Liver (tissue), 9 donors: ENCODE results near the gene RNF151. TPM values are rescaled to one million over a fixed set of nuclear protein-coding genes. Genes with fewer than 3 reads are reported as not detected.

Experiments used
- DNase-seq: peaks from one replicate; pipeline ENCODE4 v3.0.0-alpha.2; 2017; ENCODE audit warnings: low spot score
- H3K27ac ChIP-seq, 2 donors: one replicate each; pipeline ENCODE4 v1.7.0; 2013; ENCODE audit warnings: inconsistent platforms in 2 of 2, low read length in 2 of 2, control low read depth in 1 of 2, low read depth in 1 of 2, mild to moderate bottlenecking in 1 of 2
- H3K27me3 ChIP-seq, 4 donors: one replicate each; pipeline versions ENCODE4 v1.6.1 to v1.7.0; 2013; ENCODE audit warnings: low read length in 3 of 4, inconsistent platforms in 1 of 4, mild to moderate bottlenecking in 1 of 4, moderate library complexity in 1 of 4; ENCODE audit not compliant: control insufficient read depth in 4 of 4, insufficient read depth in 4 of 4
- H3K36me3 ChIP-seq, 4 donors: one replicate each; pipeline versions ENCODE4 v1.6.1 to v1.7.0; 2013; ENCODE audit warnings: low read length in 3 of 4, mild to moderate bottlenecking in 3 of 4, low read depth in 1 of 4, moderate library complexity in 1 of 4; ENCODE audit not compliant: control insufficient read depth in 4 of 4, insufficient read depth in 3 of 4
- H3K4me1 ChIP-seq, 4 donors: one replicate each; pipeline versions ENCODE4 v1.6.1 to v1.7.0; 2013; ENCODE audit warnings: low read length in 3 of 4, mild to moderate bottlenecking in 3 of 4, moderate library complexity in 1 of 4; ENCODE audit not compliant: control insufficient read depth in 4 of 4, insufficient read depth in 4 of 4
- H3K4me3 ChIP-seq, 3 donors: one replicate each; pipeline versions ENCODE4 v1.6.1 to v1.7.0; 2013; ENCODE audit warnings: low read length in 3 of 3, control low read depth in 1 of 3, low read depth in 1 of 3, mild to moderate bottlenecking in 1 of 3
- H3K9ac ChIP-seq, 2 donors: one replicate each; pipeline ENCODE4 v1.7.0; 2013; ENCODE audit warnings: low read length in 2 of 2, mild to moderate bottlenecking in 2 of 2, moderate library complexity in 2 of 2, control low read depth in 1 of 2, low read depth in 1 of 2
- H3K9me3 ChIP-seq, 4 donors: one replicate each; pipeline versions ENCODE4 v1.6.1 to v1.7.0; 2013; ENCODE audit warnings: low read length in 3 of 4; ENCODE audit not compliant: control insufficient read depth in 4 of 4
- EGR1 ChIP-seq, 2 donors: IDR thresholded peaks; 2 replicates each; pipeline ENCODE4 v1.6.1; 2016 to 2018; ENCODE audit warnings: antibody characterized with exemption in 2 of 2, low read depth in 2 of 2
- FOXA1 ChIP-seq: IDR thresholded peaks from 2 replicates; pipeline ENCODE4 v1.6.1; 2016; ENCODE audit warnings: antibody characterized with exemption
- FOXA2 ChIP-seq: IDR thresholded peaks from 2 replicates; pipeline ENCODE4 v1.6.1; 2016; ENCODE audit warnings: antibody characterized with exemption
- GABPA ChIP-seq, 2 donors: IDR thresholded peaks in 1 of 2; conservative IDR thresholded peaks in 1 of 2; 2 replicates each; pipeline ENCODE4 v1.6.1; 2016; ENCODE audit warnings: antibody characterized with exemption in 2 of 2, mild to moderate bottlenecking in 1 of 2, moderate library complexity in 1 of 2
- HNF4A ChIP-seq, 2 donors: conservative IDR thresholded peaks; 2 replicates each; pipeline ENCODE4 v1.6.1; 2016; ENCODE audit warnings: antibody characterized with exemption in 2 of 2, mild to moderate bottlenecking in 2 of 2
- HNF4G ChIP-seq: IDR thresholded peaks from 2 replicates; pipeline ENCODE4 v1.6.1; 2016; ENCODE audit warnings: antibody characterized with exemption
- JUND ChIP-seq, 2 donors: IDR thresholded peaks; 2 replicates each; pipeline ENCODE4 v1.6.1; 2016; ENCODE audit warnings: antibody characterized with exemption in 2 of 2
- NR2F2 ChIP-seq: IDR thresholded peaks from 2 replicates; pipeline ENCODE4 v1.6.1; 2016; ENCODE audit warnings: antibody characterized with exemption
- RAD21 ChIP-seq, 2 donors: IDR thresholded peaks; 2 replicates each; pipeline ENCODE4 v1.6.1; 2016; ENCODE audit warnings: antibody characterized with exemption in 2 of 2, mild to moderate bottlenecking in 2 of 2
- RXRA ChIP-seq, 2 donors: IDR thresholded peaks; 2 replicates each; pipeline ENCODE4 v1.6.1; 2017 to 2018; ENCODE audit warnings: antibody characterized with exemption in 2 of 2, mild to moderate bottlenecking in 1 of 2
- SP1 ChIP-seq: IDR thresholded peaks from 2 replicates; pipeline ENCODE4 v1.6.1; 2018; ENCODE audit warnings: antibody characterized with exemption, mild to moderate bottlenecking
- TAF1 ChIP-seq: conservative IDR thresholded peaks from 2 replicates; pipeline ENCODE4 v1.6.1; 2016; ENCODE audit warnings: antibody characterized with exemption, mild to moderate bottlenecking
- WGBS: extraction: QIAGEN DNeasy Blood & Tissue Kit; methylation state at CpG from one replicate; pipeline ENCODE4 v1.1.7; 2013; 5-methylcytosine and 5-hydroxymethylcytosine counted together
- polyA plus RNA-seq, 2 donors: library from polyadenylated mRNA; stranded (reverse) in 1 of 2; unstranded in 1 of 2; fragments of 200-250 nt in 1 of 2; fragments of >200 nt in 1 of 2; fragmentation: Nextera tagmentation in 1 of 2; extraction: Ambion mirVana in 1 of 2; gene quantifications; one replicate each; pipeline versions ENCODE4 v1.2.1 to v1.2.3, GENCODE V29; 2013 to 2015
- total RNA-seq, 2 donors: library from RNA; depleted of rRNA; stranded (reverse); fragments of >200 nt; gene quantifications; one replicate each; pipeline ENCODE4 v1.2.3, GENCODE V29; 2014
- TF ChIP-seq, protein P1 (sequence below): IDR thresholded peaks from 2 replicates; pipeline ENCODE4 v1.6.1; 2016; ENCODE audit warnings: antibody characterized with exemption
- TF ChIP-seq, protein P2 (sequence below): fragments of 150-350 bp; IDR thresholded peaks from 2 replicates; pipeline ENCODE4 v1.5.1; 2017; ENCODE audit warnings: improper control_type of control experiment, low read depth, low read length; ENCODE audit not compliant: missing input control
- TF ChIP-seq, protein P3 (sequence below): IDR thresholded peaks from 2 replicates; pipeline ENCODE4 v1.6.1; 2016; ENCODE audit warnings: antibody characterized with exemption
- TF ChIP-seq, protein P4 (sequence below): IDR thresholded peaks from 2 replicates; pipeline ENCODE4 v1.6.1; 2016; ENCODE audit warnings: antibody characterized with exemption, mild to moderate bottlenecking
- TF ChIP-seq, protein P5 (sequence below): IDR thresholded peaks from 2 replicates; pipeline ENCODE4 v1.6.1; 2016; ENCODE audit warnings: antibody characterized with exemption
- donor health status: healthy.
- donor health status: healthy.
- donor health status: healthy.
- donor health status: healthy.
- donor health status: healthy.

RNF151 gene
- total and polyA plus RNA-seq, 4 donors = not detected

DNA sequence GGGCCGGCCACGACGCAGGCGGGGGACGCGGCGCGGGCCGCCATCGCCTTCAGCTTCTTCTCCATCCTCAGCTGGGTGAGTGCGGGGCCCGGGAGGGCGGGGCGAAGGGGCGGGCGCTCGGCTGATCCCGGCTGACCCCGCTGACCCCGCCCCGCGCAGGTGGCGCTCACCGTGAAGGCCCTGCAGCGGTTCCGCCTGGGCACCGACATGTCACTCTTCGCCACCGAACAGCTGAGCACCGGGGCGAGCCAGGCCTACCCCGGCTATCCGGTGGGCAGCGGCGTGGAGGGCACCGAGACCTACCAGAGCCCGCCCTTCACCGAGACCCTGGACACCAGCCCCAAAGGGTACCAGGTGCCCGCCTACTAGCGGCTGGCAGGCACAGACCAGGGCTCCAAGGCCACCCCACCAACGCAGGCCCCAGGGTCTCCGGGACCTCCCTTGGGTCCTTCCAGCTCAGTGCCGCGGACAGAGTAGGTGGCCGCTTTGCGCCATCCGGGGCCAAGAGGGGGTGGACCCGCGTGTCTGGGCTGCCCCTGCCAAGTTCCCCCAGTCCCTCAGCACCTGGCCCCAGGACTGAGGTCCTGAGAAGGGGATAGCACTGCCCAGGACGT lies 26.2 kb downstream of the RNF151 start:
- Histone ChIP-seq H3K9me3 (no peaks in the 10 kb centered on the region), H3K27ac (no peak overlapping the region), H3K27me3 (peaks cover 0 to 9% (median 4%) of the 10 kb centered on the region in 4 donors), H3K4me1 (peaks cover 2 to 32% (median 17%) of the 10 kb centered on the region in 4 donors), H3K4me3 (no peak overlapping the region), H3K36me3 (peaks cover 0 to 12% (median 7%) of the 10 kb centered on the region in 4 donors), H3K9ac (no peak overlapping the region)
- WGBS = 63% methylated on average over 50 of the region's 50 CpGs
- no peak for TF ChIP-seq HNF4G
- no peak for TF ChIP-seq JUND (IDR thresholded peaks at IDR 0.05)
- TF ChIP-seq FOXA2 = no peak
- TF ChIP-seq, protein P1, sequence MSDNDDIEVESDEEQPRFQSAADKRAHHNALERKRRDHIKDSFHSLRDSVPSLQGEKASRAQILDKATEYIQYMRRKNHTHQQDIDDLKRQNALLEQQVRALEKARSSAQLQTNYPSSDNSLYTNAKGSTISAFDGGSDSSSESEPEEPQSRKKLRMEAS = no peak
- TF ChIP-seq, protein P2, sequence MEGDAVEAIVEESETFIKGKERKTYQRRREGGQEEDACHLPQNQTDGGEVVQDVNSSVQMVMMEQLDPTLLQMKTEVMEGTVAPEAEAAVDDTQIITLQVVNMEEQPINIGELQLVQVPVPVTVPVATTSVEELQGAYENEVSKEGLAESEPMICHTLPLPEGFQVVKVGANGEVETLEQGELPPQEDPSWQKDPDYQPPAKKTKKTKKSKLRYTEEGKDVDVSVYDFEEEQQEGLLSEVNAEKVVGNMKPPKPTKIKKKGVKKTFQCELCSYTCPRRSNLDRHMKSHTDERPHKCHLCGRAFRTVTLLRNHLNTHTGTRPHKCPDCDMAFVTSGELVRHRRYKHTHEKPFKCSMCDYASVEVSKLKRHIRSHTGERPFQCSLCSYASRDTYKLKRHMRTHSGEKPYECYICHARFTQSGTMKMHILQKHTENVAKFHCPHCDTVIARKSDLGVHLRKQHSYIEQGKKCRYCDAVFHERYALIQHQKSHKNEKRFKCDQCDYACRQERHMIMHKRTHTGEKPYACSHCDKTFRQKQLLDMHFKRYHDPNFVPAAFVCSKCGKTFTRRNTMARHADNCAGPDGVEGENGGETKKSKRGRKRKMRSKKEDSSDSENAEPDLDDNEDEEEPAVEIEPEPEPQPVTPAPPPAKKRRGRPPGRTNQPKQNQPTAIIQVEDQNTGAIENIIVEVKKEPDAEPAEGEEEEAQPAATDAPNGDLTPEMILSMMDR = no peak
- no peak for TF ChIP-seq GABPA (IDR thresholded peaks at IDR 0.05 in 1 of 2, conservative IDR thresholded peaks at IDR 0.05 in 1 of 2)
- no peak for TF ChIP-seq EGR1 (IDR thresholded peaks at IDR 0.05; ENCODE audit: low read depth in 2 of 2)
- no peak for TF ChIP-seq RAD21 (IDR thresholded peaks at IDR 0.05)
- TF ChIP-seq RXRA (IDR thresholded peaks at IDR 0.05) = no peak
- TF ChIP-seq, protein P3, sequence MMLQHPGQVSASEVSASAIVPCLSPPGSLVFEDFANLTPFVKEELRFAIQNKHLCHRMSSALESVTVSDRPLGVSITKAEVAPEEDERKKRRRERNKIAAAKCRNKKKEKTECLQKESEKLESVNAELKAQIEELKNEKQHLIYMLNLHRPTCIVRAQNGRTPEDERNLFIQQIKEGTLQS = no peak
- TF ChIP-seq HNF4A (conservative IDR thresholded peaks at IDR 0.05) = no peak
- TF ChIP-seq, protein P4, sequence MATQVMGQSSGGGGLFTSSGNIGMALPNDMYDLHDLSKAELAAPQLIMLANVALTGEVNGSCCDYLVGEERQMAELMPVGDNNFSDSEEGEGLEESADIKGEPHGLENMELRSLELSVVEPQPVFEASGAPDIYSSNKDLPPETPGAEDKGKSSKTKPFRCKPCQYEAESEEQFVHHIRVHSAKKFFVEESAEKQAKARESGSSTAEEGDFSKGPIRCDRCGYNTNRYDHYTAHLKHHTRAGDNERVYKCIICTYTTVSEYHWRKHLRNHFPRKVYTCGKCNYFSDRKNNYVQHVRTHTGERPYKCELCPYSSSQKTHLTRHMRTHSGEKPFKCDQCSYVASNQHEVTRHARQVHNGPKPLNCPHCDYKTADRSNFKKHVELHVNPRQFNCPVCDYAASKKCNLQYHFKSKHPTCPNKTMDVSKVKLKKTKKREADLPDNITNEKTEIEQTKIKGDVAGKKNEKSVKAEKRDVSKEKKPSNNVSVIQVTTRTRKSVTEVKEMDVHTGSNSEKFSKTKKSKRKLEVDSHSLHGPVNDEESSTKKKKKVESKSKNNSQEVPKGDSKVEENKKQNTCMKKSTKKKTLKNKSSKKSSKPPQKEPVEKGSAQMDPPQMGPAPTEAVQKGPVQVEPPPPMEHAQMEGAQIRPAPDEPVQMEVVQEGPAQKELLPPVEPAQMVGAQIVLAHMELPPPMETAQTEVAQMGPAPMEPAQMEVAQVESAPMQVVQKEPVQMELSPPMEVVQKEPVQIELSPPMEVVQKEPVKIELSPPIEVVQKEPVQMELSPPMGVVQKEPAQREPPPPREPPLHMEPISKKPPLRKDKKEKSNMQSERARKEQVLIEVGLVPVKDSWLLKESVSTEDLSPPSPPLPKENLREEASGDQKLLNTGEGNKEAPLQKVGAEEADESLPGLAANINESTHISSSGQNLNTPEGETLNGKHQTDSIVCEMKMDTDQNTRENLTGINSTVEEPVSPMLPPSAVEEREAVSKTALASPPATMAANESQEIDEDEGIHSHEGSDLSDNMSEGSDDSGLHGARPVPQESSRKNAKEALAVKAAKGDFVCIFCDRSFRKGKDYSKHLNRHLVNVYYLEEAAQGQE = no peak
- TF ChIP-seq NR2F2 = no peak
- no peak for TF ChIP-seq TAF1
- TF ChIP-seq, protein P5, sequence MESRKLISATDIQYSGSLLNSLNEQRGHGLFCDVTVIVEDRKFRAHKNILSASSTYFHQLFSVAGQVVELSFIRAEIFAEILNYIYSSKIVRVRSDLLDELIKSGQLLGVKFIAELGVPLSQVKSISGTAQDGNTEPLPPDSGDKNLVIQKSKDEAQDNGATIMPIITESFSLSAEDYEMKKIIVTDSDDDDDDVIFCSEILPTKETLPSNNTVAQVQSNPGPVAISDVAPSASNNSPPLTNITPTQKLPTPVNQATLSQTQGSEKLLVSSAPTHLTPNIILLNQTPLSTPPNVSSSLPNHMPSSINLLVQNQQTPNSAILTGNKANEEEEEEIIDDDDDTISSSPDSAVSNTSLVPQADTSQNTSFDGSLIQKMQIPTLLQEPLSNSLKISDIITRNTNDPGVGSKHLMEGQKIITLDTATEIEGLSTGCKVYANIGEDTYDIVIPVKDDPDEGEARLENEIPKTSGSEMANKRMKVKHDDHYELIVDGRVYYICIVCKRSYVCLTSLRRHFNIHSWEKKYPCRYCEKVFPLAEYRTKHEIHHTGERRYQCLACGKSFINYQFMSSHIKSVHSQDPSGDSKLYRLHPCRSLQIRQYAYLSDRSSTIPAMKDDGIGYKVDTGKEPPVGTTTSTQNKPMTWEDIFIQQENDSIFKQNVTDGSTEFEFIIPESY = no peak
- no peak for DNase-seq

DNA sequence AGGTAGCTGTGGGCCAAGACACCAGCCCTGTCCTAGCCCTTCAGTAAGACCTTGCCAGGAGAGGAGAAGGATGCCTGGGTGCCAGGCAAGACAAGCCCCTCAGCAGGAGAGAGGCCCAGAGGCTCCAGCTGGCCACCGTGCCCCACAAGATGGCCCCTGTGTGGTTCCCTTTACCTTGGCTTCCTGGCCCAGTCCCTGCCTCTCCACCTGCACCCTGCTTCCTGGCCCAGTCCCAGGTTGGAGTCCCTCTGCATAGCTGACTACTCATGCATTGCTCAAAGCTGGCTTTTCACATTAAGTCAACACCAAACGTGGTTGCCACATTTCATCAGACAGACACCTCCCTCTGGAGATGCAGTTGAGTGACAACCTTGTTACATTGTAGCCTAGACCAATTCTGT lies 27.1 kb downstream of the RNF151 start:
- Histone ChIP-seq H3K4me3 (no peak overlapping the region), H3K9ac (no peak overlapping the region), H3K9me3 (no peaks in the 10 kb centered on the region), H3K27ac (no peak overlapping the region), H3K27me3 (peaks cover 0 to 9% (median 4%) of the 10 kb centered on the region in 4 donors), H3K4me1 (peaks cover 2 to 29% (median 17%) of the 10 kb centered on the region in 4 donors), H3K36me3 (peaks cover under 1 to 22% (median 9%) of the 10 kb centered on the region in 4 donors)
- TF ChIP-seq SP1 = peak; percentile 38
- TF ChIP-seq FOXA1 = peak; percentile 96
- TF ChIP-seq RXRA (IDR thresholded peaks at IDR 0.05) = peak in 1 of 2 donors; percentile 38
- TF ChIP-seq FOXA2 = peak; percentile 95
- peak in 1 of 2 donors; percentile 45 for TF ChIP-seq HNF4A (conservative IDR thresholded peaks at IDR 0.05)
- no peak for TF ChIP-seq EGR1 (IDR thresholded peaks at IDR 0.05; ENCODE audit: low read depth in 2 of 2)
- 54% methylated on average over 2 of the region's 2 CpGs for WGBS
- DNase-seq = no peak
